K562 (cell line): ENCODE measurements around the gene EFNA1. TPM values are rescaled to one million over a fixed set of nuclear protein-coding genes. Genes with fewer than 3 reads are reported as not detected.
A peak's percentile ranks its signal among the peaks of the same experiment; 100 is the strongest.

Experiments
- BACH1 ChIP-seq: fragments of 200-800 bp; sonication (Bioruptor generic); IDR thresholded peaks from 2 replicates; pipeline ENCODE4 v1.6.1; 2016; ENCODE audit warnings: missing genetic modification characterization, missing compliant biosample characterization
- BRD4 ChIP-seq: fragments of 200-600 bp; sonication (generic); IDR thresholded peaks from 2 replicates; pipeline ENCODE4 v1.6.1; 2017; ENCODE audit warnings: inconsistent platforms
- DPF2 ChIP-seq: fragments of 450-650 bp; IDR thresholded peaks from 2 replicates; pipeline ENCODE4 v1.6.1; 2016
- FOXM1 ChIP-seq, 2 experiments: fragments of 450-650 bp in 1 of 2; sonication (generic) in 1 of 2; formaldehyde crosslinking in 1 of 2; IDR thresholded peaks; 2 replicates each; pipeline versions ENCODE4 v1.6.1 to v1.9.0; 2017 to 2022; ENCODE audit warnings: low read depth in 2 of 2, mild to moderate bottlenecking in 2 of 2, missing genetic modification reagents in 1 of 2, moderate library complexity in 1 of 2
- GABPB1 ChIP-seq: sonication (generic); formaldehyde crosslinking; IDR thresholded peaks from 2 replicates; pipeline ENCODE4 v1.8.0; 2022; ENCODE audit warnings: mild to moderate bottlenecking, missing genetic modification reagents
- HCFC1 ChIP-seq: IDR thresholded peaks from 2 replicates; pipeline ENCODE4 v1.6.1; 2012; ENCODE audit warnings: low read depth, low read length, improper control_type of control experiment
- IFI16 ChIP-seq: fragments of 250-450 bp; sonication (Bioruptor Pico); IDR thresholded peaks from 2 replicates; pipeline ENCODE4 v2.1.2; 2022; ENCODE audit warnings: mild to moderate bottlenecking, inconsistent platforms
- NEUROD1 ChIP-seq: fragments of 150-350 bp; IDR thresholded peaks from 2 replicates; pipeline ENCODE4 v1.6.1; 2014; ENCODE audit warnings: borderline replicate concordance, low read length, low read depth; ENCODE audit not compliant: partially characterized antibody
- PML ChIP-seq: IDR thresholded peaks from 2 replicates; pipeline ENCODE4 v1.6.1; 2012; ENCODE audit warnings: low read length, inconsistent platforms
- POLR2AphosphoS5 ChIP-seq: IDR thresholded peaks from 2 replicates; pipeline ENCODE4 v1.6.1; 2011; ENCODE audit warnings: mild to moderate bottlenecking, low read depth, low read length, moderate library complexity; ENCODE audit not compliant: control insufficient read depth, insufficient read depth
- RBM25 ChIP-seq: fragments of 200-400 bp; formaldehyde crosslinking; IDR thresholded peaks from 2 replicates; pipeline ENCODE4 v1.6.1; 2018; ENCODE audit warnings: low read length, low read depth, moderate library complexity; ENCODE audit not compliant: severe bottlenecking
- ZKSCAN8 ChIP-seq: fragments of 200-800 bp; sonication (Bioruptor generic); IDR thresholded peaks from 2 replicates; pipeline ENCODE4 v1.6.1; 2016; ENCODE audit warnings: missing genetic modification characterization, missing compliant biosample characterization
- ZNF785 ChIP-seq: fragments of 250-450 bp; sonication (Bioruptor Pico); IDR thresholded peaks from 2 replicates; pipeline ENCODE4 v1.4.0; 2020; ENCODE audit warnings: mild to moderate bottlenecking
- polyA plus RNA-seq, 8 experiments: library from polyadenylated mRNA; depleted of rRNA in 4 of 8; stranded (reverse) in 5 of 8; unstranded in 3 of 8; fragments of >200 nt; fragmentation: Nextera tagmentation in 2 of 8; fragmentation: Illumina TruSeq in 1 of 8; extraction: Ambion mirVana in 2 of 8; extraction: Trizol in 1 of 8; gene quantifications; 2 replicates each; pipeline versions ENCODE4 v1.2.1 to v1.2.3, GENCODE V29; 2011 to 2014; ENCODE audit warnings: inconsistent platforms in 1 of 8, missing spikeins in 1 of 8
- total RNA-seq, 7 experiments: library from RNA; depleted of rRNA in 6 of 7; stranded (reverse); fragments of >200 nt in 6 of 7; fragmentation: Illumina TruSeq in 2 of 7; extraction: Trizol in 2 of 7; gene quantifications; 2 replicates each; pipeline versions ENCODE4 v1.2.1 to v1.2.3, GENCODE V29; 2011 to 2021; ENCODE audit warnings: low replicate concordance in 1 of 7
- TF ChIP-seq, protein P1 (sequence below): sonication (generic); formaldehyde crosslinking; IDR thresholded peaks from 2 replicates; pipeline ENCODE4 v1.8.1; 2023; ENCODE audit warnings: mild to moderate bottlenecking, missing genetic modification reagents, moderate library complexity
- TF ChIP-seq, protein P2 (sequence below): fragments of 250-450 bp; sonication (Bioruptor Pico); IDR thresholded peaks from 2 replicates; pipeline ENCODE4 v1.8.0; 2022; ENCODE audit warnings: moderate library complexity, mild to moderate bottlenecking, inconsistent platforms
- TF ChIP-seq, protein P3 (sequence below): fragments of 450-650 bp; IDR thresholded peaks from 2 replicates; pipeline ENCODE4 v1.6.1; 2016; ENCODE audit warnings: mild to moderate bottlenecking
- TF ChIP-seq, protein P4 (sequence below), 2 experiments: fragments of 450-650 bp; IDR thresholded peaks; 2 replicates each; pipeline ENCODE4 v1.6.1; 2016
- TF ChIP-seq, protein P5 (sequence below): sonication (generic); formaldehyde crosslinking; IDR thresholded peaks from 2 replicates; pipeline ENCODE4 v1.8.0; 2022; ENCODE audit warnings: mild to moderate bottlenecking, low read depth, missing genetic modification reagents
- TF ChIP-seq, protein P6 (sequence below): sonication (generic); formaldehyde crosslinking; IDR thresholded peaks from 2 replicates; pipeline ENCODE4 v1.8.0; 2022; ENCODE audit warnings: missing genetic modification reagents, mild to moderate bottlenecking, moderate library complexity, borderline replicate concordance

Gene EFNA1
- total and polyA plus RNA-seq, 9 of the 15 experiments (the other 6 are each of a cell fraction or from before 2014, with no cell fraction given): 2.1 to 9.3 (median 3.0) TPM

DNA sequence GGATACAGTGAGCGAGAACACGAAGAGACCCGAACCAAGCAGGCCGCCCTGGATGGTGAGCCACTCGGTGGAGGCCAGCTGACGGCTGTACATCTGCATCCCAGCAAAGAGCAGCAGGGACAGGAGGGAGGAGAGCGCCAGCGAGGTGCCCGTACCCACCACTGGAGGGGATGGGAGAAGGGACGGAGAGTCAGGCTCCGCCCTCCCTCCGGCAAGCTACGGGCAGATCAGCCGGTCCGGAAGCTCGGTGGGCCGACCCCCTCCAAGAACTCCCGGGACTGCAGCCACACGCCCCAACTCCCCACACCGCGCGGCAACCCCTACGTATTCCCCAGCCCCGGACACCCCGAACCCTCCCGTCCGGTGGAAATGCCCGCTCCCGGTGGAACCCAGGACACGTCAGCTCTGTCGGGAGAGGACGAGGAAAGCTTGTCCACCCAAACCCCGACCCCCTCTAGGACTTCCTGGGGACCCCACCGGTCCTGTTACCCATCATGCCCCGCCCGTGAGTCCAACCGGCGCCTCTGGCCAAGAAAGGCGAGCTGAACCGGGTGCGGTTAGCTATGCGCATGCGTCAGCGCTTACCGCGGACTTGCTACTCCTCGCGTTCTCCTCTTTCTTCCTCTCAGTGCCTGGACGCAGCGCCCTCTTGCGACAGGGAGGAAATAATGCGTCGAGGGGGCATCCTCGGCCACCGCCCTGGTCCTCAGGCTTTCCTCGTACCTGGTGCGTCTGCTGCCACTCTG is 45.2 kb downstream of the EFNA1 start, which contains the start of gene KRTCAP2 (continued):
- TF ChIP-seq NEUROD1: no peak
- peak; percentile 32; the same call in 1 of the 2 replicates for TF ChIP-seq DPF2
- TF ChIP-seq BRD4: no peak
- TF ChIP-seq, protein P1, sequence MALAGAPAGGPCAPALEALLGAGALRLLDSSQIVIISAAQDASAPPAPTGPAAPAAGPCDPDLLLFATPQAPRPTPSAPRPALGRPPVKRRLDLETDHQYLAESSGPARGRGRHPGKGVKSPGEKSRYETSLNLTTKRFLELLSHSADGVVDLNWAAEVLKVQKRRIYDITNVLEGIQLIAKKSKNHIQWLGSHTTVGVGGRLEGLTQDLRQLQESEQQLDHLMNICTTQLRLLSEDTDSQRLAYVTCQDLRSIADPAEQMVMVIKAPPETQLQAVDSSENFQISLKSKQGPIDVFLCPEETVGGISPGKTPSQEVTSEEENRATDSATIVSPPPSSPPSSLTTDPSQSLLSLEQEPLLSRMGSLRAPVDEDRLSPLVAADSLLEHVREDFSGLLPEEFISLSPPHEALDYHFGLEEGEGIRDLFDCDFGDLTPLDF: peak; percentile 59; the same call in 1 of the 2 replicates
- TF ChIP-seq, protein P2, sequence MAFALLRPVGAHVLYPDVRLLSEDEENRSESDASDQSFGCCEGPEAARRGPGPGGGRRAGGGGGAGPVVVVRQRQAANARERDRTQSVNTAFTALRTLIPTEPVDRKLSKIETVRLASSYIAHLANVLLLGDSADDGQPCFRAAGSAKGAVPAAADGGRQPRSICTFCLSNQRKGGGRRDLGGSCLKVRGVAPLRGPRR (CRISPR knock-in tag): no peak
- TF ChIP-seq FOXM1 (IDR thresholded peaks at IDR 0.05; ENCODE audit: low read depth): no peak; the same call in 1 of the 2 replicates
- peak; percentile 24; the same call in 1 of the 2 replicates for TF ChIP-seq FOXM1 (CRISPR knock-in tag; IDR thresholded peaks at IDR 0.05; ENCODE audit: low read depth)
- TF ChIP-seq, protein P3, sequence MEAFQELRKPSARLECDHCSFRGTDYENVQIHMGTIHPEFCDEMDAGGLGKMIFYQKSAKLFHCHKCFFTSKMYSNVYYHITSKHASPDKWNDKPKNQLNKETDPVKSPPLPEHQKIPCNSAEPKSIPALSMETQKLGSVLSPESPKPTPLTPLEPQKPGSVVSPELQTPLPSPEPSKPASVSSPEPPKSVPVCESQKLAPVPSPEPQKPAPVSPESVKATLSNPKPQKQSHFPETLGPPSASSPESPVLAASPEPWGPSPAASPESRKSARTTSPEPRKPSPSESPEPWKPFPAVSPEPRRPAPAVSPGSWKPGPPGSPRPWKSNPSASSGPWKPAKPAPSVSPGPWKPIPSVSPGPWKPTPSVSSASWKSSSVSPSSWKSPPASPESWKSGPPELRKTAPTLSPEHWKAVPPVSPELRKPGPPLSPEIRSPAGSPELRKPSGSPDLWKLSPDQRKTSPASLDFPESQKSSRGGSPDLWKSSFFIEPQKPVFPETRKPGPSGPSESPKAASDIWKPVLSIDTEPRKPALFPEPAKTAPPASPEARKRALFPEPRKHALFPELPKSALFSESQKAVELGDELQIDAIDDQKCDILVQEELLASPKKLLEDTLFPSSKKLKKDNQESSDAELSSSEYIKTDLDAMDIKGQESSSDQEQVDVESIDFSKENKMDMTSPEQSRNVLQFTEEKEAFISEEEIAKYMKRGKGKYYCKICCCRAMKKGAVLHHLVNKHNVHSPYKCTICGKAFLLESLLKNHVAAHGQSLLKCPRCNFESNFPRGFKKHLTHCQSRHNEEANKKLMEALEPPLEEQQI: no peak
- TF ChIP-seq ZNF785: no peak
- TF ChIP-seq ZKSCAN8 (CRISPR knock-in tag): no peak
- TF ChIP-seq, protein P4, sequence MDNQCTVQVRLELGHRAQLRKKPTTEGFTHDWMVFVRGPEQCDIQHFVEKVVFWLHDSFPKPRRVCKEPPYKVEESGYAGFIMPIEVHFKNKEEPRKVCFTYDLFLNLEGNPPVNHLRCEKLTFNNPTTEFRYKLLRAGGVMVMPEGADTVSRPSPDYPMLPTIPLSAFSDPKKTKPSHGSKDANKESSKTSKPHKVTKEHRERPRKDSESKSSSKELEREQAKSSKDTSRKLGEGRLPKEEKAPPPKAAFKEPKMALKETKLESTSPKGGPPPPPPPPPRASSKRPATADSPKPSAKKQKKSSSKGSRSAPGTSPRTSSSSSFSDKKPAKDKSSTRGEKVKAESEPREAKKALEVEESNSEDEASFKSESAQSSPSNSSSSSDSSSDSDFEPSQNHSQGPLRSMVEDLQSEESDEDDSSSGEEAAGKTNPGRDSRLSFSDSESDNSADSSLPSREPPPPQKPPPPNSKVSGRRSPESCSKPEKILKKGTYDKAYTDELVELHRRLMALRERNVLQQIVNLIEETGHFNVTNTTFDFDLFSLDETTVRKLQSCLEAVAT (IDR thresholded peaks at IDR 0.05): 0 out of 4 replicates have a peak, but pooled peaks of 1 of the 2 experiments have one; percentile 36
- TF ChIP-seq PML: peak; percentile 86
- TF ChIP-seq POLR2AphosphoS5: peak; percentile 88
- TF ChIP-seq GABPB1 (CRISPR knock-in tag): peak; percentile 65; the same call in 1 of the 2 replicates
- TF ChIP-seq RBM25: no peak
- TF ChIP-seq BACH1: no peak
- TF ChIP-seq, protein P5, sequence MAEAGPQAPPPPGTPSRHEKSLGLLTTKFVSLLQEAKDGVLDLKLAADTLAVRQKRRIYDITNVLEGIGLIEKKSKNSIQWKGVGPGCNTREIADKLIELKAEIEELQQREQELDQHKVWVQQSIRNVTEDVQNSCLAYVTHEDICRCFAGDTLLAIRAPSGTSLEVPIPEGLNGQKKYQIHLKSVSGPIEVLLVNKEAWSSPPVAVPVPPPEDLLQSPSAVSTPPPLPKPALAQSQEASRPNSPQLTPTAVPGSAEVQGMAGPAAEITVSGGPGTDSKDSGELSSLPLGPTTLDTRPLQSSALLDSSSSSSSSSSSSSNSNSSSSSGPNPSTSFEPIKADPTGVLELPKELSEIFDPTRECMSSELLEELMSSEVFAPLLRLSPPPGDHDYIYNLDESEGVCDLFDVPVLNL (CRISPR knock-in tag): no peak
- peak; percentile 67 for TF ChIP-seq HCFC1
- TF ChIP-seq, protein P6, sequence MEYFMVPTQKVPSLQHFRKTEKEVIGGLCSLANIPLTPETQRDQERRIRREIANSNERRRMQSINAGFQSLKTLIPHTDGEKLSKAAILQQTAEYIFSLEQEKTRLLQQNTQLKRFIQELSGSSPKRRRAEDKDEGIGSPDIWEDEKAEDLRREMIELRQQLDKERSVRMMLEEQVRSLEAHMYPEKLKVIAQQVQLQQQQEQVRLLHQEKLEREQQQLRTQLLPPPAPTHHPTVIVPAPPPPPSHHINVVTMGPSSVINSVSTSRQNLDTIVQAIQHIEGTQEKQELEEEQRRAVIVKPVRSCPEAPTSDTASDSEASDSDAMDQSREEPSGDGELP (CRISPR knock-in tag): peak; percentile 74
- no peak for TF ChIP-seq IFI16 (CRISPR knock-in tag)
